Measurements from ENCODE around the gene TBC1D4.

Gene TBC1D4

DNA sequence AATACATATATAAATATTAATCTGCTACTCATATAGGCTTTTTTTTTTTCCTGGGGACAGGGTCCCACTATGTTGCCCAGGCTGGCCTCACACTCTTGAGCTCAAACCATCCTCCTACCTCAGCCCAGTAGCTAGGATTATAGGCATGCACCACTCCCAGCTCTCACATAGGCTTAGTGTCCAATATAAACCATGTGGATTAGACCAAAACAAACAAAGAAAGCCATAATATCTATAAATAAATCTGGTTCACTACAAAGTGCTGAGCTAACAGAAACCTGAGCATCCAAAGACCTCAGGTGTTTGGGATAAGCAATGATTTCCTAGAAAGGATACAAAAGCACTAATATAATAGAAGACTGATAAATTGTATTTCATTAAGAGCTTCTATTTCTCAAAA lies 26.0 kb downstream of the TBC1D4 start:
- no peaks in the 10 kb centered on the region for H3K9me2 ChIP-seq (replicated peaks; ENCODE audit: insufficient read depth, low read length)
- H3K27me3 ChIP-seq (replicated peaks; ENCODE audit: insufficient read depth, low read length) = peaks cover 23% of the 10 kb centered on the region
- no peak overlapping the region for H2AFZ ChIP-seq (ENCODE audit: low read length)
- no peaks in the 10 kb centered on the region for H3K36me3 ChIP-seq (replicated peaks; ENCODE audit: insufficient read depth, low read length)
- TF ChIP-seq EZH2 (optimal IDR thresholded peaks at IDR 0.05; ENCODE audit: low read depth, low read length) = no peak
- TF ChIP-seq, protein P1, sequence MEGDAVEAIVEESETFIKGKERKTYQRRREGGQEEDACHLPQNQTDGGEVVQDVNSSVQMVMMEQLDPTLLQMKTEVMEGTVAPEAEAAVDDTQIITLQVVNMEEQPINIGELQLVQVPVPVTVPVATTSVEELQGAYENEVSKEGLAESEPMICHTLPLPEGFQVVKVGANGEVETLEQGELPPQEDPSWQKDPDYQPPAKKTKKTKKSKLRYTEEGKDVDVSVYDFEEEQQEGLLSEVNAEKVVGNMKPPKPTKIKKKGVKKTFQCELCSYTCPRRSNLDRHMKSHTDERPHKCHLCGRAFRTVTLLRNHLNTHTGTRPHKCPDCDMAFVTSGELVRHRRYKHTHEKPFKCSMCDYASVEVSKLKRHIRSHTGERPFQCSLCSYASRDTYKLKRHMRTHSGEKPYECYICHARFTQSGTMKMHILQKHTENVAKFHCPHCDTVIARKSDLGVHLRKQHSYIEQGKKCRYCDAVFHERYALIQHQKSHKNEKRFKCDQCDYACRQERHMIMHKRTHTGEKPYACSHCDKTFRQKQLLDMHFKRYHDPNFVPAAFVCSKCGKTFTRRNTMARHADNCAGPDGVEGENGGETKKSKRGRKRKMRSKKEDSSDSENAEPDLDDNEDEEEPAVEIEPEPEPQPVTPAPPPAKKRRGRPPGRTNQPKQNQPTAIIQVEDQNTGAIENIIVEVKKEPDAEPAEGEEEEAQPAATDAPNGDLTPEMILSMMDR (IDR thresholded peaks at IDR 0.05; ENCODE audit: low read length) = no peak
- H3K9ac ChIP-seq (ENCODE audit: low read length) = no peak overlapping the region
- no peaks in the 10 kb centered on the region for H3K79me2 ChIP-seq (ENCODE audit: low read length)
- H3K4me1 ChIP-seq (ENCODE audit: low read length) = peaks cover 9% of the 10 kb centered on the region
- H4K20me1 ChIP-seq (ENCODE audit: insufficient read depth, low read length) = no peaks in the 10 kb centered on the region
- H3K4me3 ChIP-seq (ENCODE audit: low read length) = no peak overlapping the region
- H3K27ac ChIP-seq (ENCODE audit: low read length) = no peak overlapping the region
- DNase-seq = no peak
- H3F3A ChIP-seq (ENCODE audit: insufficient read depth, low read length) = peaks cover 11% of the 10 kb centered on the region
- no peak overlapping the region for H3K4me2 ChIP-seq (ENCODE audit: low read depth, low read length)
- H3K9me3 ChIP-seq (replicated peaks; ENCODE audit: insufficient read depth, low read length) = no peaks in the 10 kb centered on the region

DNA sequence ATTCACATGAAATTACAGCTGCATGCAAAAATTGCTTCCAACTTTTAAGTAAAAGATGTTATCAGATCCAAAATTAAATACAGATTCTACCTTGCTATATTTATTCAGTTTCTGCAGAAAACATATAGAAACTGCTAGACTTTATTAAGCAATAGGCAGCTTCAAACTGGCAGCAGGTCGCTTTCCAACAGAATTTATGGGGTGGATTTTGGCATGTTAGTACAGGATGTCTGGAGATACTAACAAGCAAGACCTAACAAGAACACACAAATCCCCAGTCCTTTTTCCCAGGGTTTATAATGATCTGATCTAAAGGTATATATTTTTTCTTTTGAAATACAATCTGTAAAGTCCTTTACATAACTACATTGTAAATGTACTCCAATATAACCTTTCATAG lies 27.5 kb downstream of the TBC1D4 start:
- Histone ChIP-seq H3K27me3 (replicated peaks; ENCODE audit: insufficient read depth, low read length) (peaks cover 23% of the 10 kb centered on the region), H3K36me3 (replicated peaks; ENCODE audit: insufficient read depth, low read length) (no peaks in the 10 kb centered on the region), H3K4me1 (ENCODE audit: low read length) (peaks cover 13% of the 10 kb centered on the region), H2AFZ (ENCODE audit: low read length) (no peak overlapping the region), H3K4me2 (ENCODE audit: low read depth, low read length) (no peak overlapping the region), H3K27ac (ENCODE audit: low read length) (no peak overlapping the region), H3K9me2 (replicated peaks; ENCODE audit: insufficient read depth, low read length) (no peaks in the 10 kb centered on the region), H3K9ac (ENCODE audit: low read length) (no peak overlapping the region), H3K4me3 (ENCODE audit: low read length) (no peak overlapping the region), H3K9me3 (replicated peaks; ENCODE audit: insufficient read depth, low read length) (no peaks in the 10 kb centered on the region), H3F3A (ENCODE audit: insufficient read depth, low read length) (peaks cover 11% of the 10 kb centered on the region), H4K20me1 (ENCODE audit: insufficient read depth, low read length) (no peaks in the 10 kb centered on the region), H3K79me2 (ENCODE audit: low read length) (no peaks in the 10 kb centered on the region)
- no peak for DNase-seq
- TF ChIP-seq, protein P1 (IDR thresholded peaks at IDR 0.05; ENCODE audit: low read length) = no peak
- TF ChIP-seq EZH2 (optimal IDR thresholded peaks at IDR 0.05; ENCODE audit: low read depth, low read length) (no peak), EZH2phosphoT487 (IDR thresholded peaks at IDR 0.05; ENCODE audit: low read length) (no peak)

DNA sequence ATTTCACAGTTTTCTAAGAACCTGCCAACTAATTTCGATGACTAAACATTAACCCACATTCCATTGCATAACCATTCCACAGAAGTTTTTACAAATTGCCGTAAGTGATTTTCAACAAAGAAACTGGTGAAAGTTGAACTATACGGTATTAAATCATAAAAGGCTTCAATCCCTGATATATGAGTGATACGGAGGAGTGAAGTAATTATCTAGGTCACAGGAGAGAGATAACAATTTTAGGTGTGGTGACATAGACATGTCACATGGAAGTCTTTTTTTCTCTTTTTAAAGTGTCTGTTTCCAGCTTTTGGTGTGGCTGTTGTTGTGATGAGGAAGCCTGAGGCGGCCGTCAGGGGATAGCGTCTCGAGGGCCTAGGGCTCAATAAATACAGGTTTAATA lies 29.4 kb downstream of the TBC1D4 start:
- Histone ChIP-seq H3K4me1 (ENCODE audit: low read length) (peaks cover 11% of the 10 kb centered on the region; the same call in 1 of the 2 replicates), H3K9me2 (replicated peaks; ENCODE audit: insufficient read depth, low read length) (no peaks in the 10 kb centered on the region), H4K20me1 (ENCODE audit: insufficient read depth, low read length) (no peaks in the 10 kb centered on the region), H3K79me2 (ENCODE audit: low read length) (no peaks in the 10 kb centered on the region), H3K4me3 (ENCODE audit: low read length) (no peak overlapping the region), H3K27ac (ENCODE audit: low read length) (no peak overlapping the region), H3K4me2 (ENCODE audit: low read depth, low read length) (no peak overlapping the region), H2AFZ (ENCODE audit: low read length) (no peak overlapping the region), H3K9ac (ENCODE audit: low read length) (no peak overlapping the region), H3K27me3 (replicated peaks; ENCODE audit: insufficient read depth, low read length) (peaks cover 22% of the 10 kb centered on the region), H3F3A (ENCODE audit: insufficient read depth, low read length) (no peaks in the 10 kb centered on the region), H3K36me3 (replicated peaks; ENCODE audit: insufficient read depth, low read length) (no peaks in the 10 kb centered on the region), H3K9me3 (replicated peaks; ENCODE audit: insufficient read depth, low read length) (no peaks in the 10 kb centered on the region)
- DNase-seq = no peak
- no peak for TF ChIP-seq EZH2 (optimal IDR thresholded peaks at IDR 0.05; ENCODE audit: low read depth, low read length)
- TF ChIP-seq, protein P1 (IDR thresholded peaks at IDR 0.05; ENCODE audit: low read length) = no peak
- no peak for TF ChIP-seq EZH2phosphoT487 (IDR thresholded peaks at IDR 0.05; ENCODE audit: low read length)
